GM18519 (cell line): Measurements from ENCODE around the gene CTCF.

ENCODE experiments used
- ATAC-seq: cut with Tn5 transposase; IDR thresholded peaks from one replicate; pipeline ENCODE4 v1.9.1; 2021; ENCODE audit warnings: mild to moderate bottlenecking, moderate library complexity; ENCODE audit not compliant: unreplicated experiment, low FRiP score

Gene CTCF

DNA sequence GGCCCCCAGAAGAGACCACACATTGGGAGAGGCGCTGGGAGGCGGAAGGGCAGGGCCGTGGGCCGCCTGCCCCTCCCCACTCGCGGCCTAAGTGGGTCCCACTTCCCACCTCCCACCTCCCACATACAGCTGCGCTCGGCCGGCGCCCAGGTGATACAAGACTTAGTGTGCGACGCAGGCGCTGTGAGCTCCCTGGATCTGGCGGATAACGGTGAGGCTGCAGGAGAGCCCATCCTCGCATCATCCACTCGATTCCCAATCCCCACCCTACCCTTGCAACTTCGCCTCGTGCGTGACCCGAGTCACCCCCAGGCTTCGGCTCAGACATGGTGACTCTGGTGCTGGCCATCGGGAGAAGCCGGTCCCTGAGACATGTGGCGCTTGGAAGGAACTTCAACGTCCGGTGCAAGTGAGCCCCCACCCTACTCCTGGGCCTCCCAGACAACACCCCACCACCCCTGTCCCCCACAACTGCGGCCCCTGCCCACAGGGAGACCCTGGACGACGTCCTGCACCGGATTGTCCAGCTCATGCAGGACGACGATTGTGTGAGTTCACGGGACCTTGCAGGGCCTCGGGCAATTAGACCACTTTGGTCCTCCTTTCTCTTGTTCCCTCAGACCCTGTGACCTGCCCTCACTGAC, 86.6 kb downstream of the CTCF start:
- ATAC-seq: no peak

DNA sequence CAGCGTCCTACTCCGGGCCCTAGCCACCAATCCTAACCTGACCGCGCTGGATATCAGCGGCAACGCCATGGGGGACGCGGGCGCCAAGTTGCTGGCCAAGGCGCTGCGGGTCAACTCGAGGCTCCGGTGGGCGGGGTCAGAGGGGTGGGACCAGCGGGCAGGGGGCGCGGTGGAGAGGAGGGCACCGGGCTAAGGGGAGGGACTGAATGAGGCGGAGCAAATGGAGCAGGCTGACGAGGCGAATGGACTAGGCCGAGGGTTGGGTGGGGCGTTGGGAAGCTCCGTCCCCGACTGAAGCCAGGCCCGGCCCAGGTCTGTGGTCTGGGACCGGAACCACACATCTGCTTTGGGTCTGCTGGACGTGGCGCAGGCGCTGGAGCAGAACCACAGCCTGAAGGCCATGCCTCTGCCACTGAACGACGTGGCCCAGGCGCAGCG, 87.2 kb downstream of the CTCF start:
- no peak for ATAC-seq

DNA sequence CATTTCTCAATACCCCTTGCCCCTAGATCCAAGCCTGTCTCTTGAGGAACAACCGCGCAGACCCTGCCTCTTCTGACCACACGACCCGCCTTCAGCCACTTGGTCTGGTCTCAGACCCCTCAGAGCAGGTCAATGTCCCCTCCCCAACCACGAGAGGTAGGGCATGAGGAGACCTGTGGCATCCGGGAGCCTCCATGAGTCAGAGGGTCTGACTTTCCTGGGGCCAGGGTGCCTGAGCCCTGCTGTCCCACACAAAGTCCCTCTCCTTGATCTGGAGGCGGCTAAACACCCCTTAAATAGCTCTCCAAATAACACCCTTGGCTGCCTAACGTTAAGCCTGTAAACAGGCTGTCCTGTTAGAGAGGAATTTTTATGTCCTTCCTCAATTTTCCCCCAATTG, 87.7 kb downstream of the CTCF start:
- no peak for ATAC-seq

DNA sequence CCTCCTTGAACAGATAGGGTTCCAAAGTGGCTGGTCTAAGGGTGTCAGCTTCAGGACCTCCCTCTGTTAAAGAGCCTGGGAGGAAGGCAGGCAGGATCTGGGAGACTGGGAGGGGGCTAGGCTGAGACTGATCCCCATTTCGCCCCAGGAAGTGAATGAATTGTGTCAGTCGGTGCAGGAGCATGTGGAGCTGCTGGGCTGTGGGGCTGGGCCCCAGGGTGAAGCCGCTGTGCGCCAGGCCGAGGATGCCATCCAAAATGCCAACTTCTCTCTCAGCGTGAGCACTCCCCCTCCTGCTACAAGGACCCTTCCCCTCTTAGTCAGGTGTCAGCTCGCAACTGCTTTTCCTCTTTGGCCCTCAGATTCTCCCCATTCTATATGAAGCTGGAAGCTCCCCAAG, 88.7 kb downstream of the CTCF start:
- no peak for ATAC-seq

DNA sequence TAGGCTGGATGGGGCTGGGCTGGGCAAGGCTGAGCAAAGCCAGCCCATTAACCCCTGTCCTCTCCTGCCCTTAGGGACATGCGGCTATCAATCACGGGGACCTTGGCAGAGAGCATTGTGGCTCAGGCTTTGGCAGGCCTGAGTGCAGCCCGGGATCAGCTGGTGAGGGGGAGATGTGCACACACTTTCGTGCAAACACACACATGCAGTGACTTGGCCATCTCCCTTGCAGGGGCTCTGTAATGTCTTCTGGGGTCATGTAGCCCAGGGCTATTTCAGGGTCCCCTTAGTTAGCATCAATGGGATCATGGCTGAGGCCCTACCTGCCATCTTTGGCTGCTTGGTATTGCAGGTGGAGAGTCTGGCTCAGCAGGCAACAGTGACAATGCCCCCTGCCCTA, 89.5 kb downstream of the CTCF start:
- ATAC-seq: no peak

DNA sequence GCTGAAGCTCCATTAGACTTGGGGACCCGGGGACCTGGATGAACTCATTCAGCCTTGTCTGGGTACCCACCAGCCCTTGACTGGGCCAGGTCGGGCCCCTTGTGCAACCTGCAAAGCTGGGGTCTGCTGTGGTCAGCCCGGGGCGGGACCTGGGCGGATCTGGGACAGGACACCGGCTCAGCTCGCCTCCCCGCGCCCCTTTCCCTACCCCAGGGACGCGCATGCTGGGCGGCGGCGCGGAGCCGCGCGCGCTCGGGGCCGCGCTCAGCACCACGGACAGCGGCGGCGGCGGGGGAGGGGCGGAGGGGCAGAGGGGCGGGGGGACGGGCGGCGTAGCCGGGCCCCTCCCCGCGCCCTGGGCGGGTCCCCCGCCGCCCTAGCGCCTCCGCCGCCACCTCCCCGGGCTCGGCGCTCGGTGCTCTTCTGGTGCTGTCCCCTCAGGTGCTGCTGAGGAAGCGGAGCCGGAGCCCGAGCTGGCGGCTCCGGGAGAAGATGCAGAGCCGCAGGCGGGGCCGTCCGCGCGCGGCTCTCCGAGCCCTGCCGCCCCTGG, 90.3 kb downstream of the CTCF start:
- no peak for ATAC-seq

DNA sequence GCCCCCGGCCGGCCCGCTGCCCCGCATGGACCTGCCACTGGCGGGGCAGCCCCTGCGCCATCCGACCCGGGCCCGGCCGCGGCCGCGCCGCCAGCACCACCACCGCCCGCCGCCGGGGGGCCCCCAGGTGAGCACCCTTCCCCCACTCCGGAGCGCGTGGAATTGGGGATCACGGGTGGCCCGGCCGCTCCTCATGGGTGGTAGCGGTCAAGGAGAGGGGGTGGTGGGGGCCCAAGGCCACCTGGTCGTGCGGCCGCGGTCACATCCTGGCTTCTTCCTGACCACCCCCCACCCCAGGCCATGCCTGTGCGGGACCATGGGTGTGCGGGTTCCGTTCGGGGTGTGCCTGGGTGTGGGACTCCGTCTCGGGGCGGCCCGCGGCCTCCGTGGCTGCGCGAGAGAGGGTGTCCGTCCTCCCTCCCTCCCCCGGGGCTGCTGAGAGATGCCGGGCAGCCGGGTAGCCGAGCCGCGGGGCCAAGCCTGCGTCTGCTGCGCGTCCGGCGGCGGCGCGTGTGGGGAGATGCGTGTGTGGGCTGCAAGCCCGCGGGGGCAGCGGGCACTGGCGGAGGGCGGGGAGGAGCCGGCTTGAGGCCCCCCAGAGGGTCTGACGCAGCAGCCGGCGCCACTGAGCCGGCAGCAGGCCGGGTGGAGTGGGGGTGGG, 90.9 kb downstream of the CTCF start:
- ATAC-seq: no peak

DNA sequence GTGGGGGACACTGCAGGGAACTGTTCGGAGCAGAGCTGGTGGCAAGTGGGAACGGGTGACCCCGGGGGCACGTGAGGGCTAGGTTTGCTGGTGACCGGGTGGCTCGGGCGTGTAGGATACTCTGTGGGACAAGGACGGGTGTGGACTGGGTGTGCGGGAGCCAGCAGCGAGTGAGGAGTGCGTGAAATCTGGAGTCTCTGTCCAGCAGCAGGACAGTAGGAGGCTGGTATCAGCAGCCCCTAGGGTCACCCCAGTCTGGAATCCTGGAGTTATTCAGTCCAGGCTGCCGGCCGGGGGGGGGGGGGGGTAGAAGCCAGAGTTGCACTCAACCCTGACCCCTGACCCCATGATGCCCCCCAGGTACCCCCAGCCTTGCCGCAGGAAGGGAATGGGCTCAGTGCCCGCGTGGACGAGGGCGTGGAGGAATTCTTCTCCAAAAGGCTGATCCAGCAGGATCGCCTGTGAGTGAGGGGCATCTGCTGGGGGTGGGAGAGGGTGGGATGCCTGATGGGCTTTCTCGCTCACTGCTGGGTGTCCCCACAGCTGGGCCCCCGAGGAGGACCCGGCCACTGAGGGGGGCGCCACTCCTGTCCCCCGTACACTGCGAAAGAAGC, 91.6 kb downstream of the CTCF start:
- no peak for ATAC-seq

DNA sequence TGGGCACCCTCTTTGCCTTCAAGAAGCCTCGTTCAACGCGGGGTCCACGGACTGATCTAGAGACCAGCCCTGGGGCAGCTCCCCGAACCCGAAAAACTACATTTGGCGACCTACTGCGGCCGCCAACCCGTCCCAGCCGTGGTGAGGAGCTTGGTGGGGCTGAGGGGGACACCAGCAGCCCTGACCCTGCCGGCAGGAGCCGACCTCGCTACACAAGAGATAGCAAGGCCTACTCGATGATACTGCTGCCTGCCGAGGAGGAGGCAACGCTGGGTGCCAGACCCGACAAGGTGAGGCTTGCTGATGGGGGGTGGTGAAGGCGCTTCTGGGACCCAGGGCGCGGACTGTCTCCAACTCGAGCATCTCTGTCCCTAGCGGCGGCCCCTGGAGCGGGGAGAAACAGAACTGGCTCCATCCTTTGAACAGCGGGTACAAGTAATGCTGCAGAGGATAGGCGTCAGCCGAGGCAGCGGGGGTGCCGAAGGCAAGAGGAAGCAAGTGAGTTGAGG, 92.1 kb downstream of the CTCF start:
- no peak for ATAC-seq

DNA sequence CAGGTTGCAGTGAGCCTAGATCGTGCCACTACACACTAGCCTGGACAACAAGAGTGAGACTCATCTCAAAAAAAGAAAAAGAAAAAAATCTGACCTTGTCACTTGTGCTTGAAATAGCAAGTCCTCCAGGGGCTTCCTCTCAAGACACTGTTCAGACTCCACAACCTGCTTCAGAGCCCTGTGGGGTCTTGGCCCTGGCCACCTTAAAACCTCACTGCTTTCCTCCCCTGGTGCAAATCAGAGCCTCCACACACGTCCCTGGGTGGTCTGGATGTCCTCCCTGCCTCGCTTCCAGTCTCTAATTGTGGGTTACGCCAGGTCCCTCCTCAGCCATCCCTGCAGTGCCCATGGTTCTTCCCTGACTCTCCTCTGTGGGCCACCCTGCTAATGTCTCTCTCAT, 93.0 kb downstream of the CTCF start:
- ATAC-seq: no peak

DNA sequence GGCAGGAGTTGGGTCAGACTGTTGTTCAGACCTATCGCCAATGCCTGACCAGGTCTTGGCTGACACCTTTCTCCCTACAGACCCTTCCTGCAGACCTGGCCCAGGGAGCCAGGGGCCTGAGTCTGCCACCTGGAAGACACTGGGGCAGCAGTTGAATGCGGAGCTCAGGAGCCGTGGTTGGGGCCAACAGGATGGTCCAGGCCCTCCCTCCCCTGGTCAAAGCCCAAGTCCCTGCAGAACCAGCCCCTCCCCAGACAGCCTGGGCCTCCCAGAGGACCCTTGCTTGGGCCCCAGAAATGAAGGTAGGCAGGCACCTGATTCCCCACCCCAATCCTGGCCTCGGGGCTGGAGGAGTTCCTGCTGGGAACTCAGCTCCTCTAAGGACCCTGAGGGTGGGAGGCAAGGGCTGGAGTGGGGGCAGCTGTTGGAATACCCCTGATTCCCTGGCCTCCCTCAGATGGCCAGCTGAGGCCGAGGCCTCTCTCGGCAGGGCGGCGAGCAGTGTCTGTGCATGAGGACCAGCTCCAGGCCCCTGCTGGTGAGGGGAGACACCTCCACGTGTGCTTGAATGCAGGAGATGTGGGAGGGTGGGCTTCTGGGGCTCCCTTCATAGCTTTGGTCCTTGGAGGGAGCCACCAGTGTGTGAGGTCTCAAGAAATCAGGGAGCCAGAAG, 94.2 kb downstream of the CTCF start:
- ATAC-seq: no peak

DNA sequence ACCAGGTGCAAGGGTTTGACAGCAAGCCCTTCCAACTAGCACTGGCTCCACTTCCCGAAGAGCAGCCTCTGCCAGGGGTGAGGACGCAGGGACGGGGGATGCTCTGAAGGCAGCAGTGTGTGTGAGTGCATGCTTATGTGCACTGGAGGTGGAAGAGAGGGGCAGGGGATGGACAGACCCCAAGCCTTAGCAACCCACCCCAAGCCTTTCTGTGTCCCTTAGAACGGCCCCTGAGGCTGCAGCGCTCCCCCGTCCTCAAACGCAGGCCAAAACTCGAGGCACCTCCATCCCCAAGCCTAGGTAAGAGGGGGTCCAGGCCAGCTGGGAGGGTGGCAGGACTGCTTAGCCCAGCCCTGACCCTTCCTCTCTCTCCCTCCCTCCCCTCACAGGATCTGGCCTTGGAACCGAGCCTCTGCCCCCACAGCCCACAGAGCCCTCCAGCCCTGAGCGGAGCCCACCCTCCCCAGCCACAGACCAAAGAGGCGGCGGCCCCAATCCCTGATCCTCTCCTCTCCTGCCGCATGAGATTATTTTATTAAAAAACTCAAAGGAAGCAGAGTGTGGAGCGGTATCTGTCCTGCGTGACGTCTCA, 94.8 kb downstream of the CTCF start:
- no peak for ATAC-seq

DNA sequence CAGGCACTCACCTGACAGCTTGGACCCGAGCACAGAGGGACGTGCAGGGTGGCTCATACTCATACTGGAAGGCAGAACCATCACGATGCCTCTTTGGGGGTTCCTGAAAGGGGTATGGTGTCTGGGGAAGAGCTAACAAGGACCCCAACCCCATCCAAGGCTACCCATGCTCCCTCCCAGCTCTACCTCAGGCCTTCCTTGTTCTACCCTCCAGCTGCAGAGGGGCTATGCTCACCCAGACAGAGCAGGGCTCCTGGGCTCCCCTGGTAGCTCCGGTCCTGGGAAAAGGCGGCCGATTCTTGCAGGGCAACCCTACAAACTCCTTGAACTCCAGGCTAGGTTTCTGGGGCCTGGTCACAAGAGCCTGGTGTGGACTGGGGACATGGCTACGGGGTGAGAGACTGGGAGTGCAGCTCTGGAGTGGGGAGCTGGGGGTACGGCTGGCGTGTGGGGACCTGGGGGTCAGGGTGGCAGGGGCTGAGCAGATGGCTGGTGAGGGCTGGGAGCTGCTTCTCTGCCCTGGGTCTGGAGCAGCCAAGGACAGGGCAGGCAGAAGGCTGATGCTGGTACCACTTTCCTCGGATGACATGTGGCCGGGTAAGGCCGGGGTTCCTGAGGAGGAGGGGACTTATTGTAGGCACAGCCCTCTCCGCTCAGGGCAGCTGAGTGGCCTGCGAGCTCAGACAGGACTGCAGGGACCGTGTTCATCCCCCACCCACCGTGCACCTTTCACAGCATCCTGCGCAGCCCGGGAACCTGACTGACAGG, 95.6 kb downstream of the CTCF start:
- no peak for ATAC-seq

DNA sequence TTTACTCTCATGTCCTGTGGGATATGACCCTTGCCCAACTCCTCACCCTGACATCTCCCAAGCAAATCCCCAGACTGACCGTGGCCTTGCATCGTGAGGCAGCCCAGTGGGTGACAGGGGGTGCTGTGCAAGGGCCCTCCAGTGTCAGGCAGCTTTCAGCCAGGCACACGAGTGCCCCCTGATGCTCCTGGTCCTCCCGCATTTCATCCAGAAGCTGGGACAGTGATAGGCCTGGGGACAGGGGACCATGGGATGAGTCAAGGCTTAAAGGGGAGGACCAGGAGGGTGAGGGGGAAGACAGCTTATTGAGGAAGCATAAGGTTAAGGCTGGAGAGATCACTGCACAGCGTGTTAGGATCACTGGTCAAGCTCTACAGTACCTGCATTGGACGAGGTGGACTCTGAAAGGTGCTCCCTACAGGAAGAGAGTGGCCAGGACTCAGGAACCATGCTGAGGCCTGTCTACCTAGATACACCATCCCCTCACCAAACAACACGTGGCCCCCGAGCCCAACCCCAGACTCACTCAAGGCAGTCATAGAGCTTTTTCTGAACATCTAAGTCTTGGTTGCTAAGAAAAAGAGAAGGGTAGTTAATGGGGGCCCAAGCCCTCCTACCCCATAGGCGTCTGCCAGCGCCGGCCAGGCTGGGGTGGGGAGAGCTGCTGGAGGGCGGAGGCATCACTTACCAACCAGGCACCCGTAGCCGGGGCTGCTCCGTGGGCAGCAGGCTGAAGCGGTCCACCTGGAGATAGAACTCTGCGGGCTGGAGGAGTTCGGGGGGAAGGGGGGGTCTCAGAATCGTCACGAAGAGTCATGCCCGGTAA, 96.7 kb downstream of the CTCF start:
- ATAC-seq: no peak

DNA sequence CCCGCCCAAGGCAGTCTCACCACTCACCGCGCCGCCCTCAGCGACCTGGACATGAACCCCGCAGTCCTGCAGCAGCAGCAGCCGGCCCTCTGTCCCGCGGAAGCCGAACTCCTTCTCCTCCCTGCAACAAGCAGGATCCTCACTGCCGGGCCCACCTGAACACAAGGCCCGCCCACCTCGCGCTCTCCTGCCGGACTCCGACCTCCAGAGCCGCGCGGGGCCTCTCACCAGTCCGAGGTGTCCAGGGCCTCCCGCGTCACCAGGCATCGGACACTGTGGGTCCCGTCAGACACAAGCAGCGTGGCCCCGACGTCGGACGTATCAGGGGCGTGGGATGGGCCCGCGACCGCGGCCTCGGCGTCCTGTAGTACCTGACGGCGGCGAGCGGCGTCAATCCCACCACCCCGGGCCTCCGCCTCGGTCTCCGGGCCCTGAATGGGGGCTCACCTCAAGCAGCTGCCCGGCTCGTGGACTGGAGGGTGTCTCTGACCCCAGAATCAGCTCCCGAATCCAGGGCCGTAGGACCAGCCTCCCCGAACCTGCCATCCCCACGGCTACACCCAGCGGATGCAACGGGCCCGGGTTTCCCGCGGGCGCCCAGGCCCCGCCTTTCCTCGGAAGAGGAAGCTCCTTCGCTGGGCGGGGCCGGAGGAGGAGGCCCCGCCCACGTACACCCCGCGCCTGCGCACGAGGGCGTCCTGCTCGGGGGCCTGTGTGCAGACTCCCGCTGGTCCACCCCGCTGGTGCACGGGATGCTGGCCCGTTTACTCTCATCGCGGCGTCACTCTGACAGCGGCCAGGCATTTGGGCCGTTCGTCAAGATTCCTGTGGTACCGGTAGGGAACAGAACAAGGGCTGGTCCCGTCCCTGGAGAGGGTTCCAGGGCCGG, 97.6 kb downstream of the CTCF start, which contains the start of gene ACD:
ACD (minus strand) TSS at position 586 of the 889 bp plus-strand sequence; CDS start at position 546, 40 bp downstream.
- ATAC-seq: peak; percentile 39

DNA sequence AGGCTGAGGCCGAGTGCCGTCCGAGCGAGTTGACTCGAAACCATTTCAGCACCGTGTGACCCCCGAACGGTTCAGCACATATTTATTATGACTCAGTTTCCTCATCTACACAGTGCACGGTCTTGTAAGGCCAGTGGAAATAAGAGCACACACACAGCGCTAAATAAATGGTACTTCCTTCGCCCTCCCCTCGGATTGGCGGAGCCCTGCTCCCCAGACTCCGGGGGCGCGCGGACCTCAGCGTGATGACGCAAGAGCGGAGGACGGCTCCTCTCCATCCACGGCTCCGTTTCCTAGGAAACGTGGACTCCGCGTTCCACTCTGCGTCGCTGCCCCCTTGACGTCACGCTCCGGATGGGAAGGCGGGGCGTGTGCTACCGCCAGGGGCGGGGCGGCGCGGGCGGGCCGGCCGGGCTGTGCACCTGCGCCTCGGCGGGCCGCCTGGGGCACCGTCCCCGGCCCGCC, 98.3 kb downstream of the CTCF start, which contains the start of gene PARD6A:
PARD6A (plus strand) TSS at position 397 of the 465 bp plus-strand sequence. CDS start 79 bp downstream, outside the sequence.
- peak; percentile 47 for ATAC-seq

DNA sequence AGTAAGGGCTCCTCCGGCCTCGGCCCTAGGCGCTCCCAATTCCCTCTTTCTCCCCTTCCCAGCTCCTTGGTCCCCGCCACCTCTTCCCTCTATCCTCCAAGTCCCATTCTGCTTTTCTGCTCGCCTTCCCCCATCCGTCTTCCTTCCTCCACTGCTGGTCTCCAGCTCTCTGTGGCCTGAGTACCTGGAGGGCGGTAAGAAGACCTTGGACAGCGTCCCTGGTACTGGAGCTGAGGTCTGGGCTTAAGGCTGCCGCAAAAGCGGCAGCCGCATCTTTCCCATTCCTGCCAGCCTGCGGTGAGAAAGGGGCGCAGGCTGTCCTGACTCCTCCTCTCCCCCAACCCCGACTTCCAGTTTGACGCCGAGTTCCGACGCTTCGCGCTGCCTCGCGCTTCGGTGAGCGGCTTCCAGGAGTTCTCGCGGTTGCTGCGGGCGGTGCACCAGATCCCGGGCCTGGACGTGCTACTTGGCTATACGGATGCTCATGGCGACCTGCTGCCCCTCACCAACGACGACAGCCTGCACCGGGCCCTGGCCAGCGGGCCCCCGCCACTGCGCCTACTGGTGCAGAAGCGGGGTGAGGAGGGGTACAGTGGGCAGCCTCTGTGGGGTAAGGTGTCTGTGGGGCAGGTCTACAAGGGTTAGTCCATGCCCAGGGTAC, 98.9 kb downstream of the CTCF start:
- no peak for ATAC-seq
